Naive thymus-derived CD8-positive, alpha-beta T cell (primary cell): ENCODE data around the gene TTPAL. TPM values are rescaled to one million over a fixed set of nuclear protein-coding genes. Genes with fewer than 3 reads are reported as not detected.

ENCODE experiments used
- ATAC-seq, 2 donors: fragments of 150-1000 bp; cut with Tn5 transposase in 1 of 2; sonication (Bioruptor Pico), chemical (Tn5 transposase) in 1 of 2; 1 replicate in 1 of 2; 2 replicates in 1 of 2; pipeline ENCODE4 v1.10.0; 2021; ENCODE audit warnings: mild to moderate bottlenecking in 2 of 2, moderate library complexity in 2 of 2
- POLR2A ChIA-PET: fragments of 350-600 bp; sonication (Branson Sonifier 250); formaldehyde crosslinking; loops from one replicate; lab custom pipeline; 2021; ENCODE audit warnings: antibody characterized with exemption; lab: Charles Lee
- DNase-seq, 10 donors: peaks; one replicate each; pipeline versions ENCODE4 v3.0.0 to v3.0.0-alpha.2; 2020 to 2022
- H3K27ac Mint-ChIP-seq, 10 donors: one replicate each; pipeline ENCODE4 v1.8.0; 2020 to 2022; ENCODE audit warnings: mild to moderate bottlenecking in 10 of 10, mixed read lengths in 10 of 10, moderate library complexity in 4 of 10, inconsistent platforms in 1 of 10
- H3K27me3 Mint-ChIP-seq, 5 donors: one replicate each; pipeline ENCODE4 v1.8.0; 2021 to 2022; ENCODE audit warnings: mixed read lengths in 5 of 5
- H3K36me3 Mint-ChIP-seq, 3 donors: one replicate each; pipeline ENCODE4 v1.8.0; 2020 to 2022; ENCODE audit warnings: mixed read lengths in 3 of 3, mild to moderate bottlenecking in 2 of 3, inconsistent platforms in 1 of 3
- H3K4me1 Mint-ChIP-seq, 4 donors: one replicate each; pipeline ENCODE4 v1.8.0; 2021 to 2022; ENCODE audit warnings: mixed read lengths in 4 of 4
- H3K4me3 Mint-ChIP-seq, 10 donors: one replicate each; pipeline ENCODE4 v1.8.0; 2020 to 2022; ENCODE audit warnings: mild to moderate bottlenecking in 10 of 10, mixed read lengths in 10 of 10, moderate library complexity in 6 of 10, inconsistent platforms in 1 of 10
- H3K9me3 Mint-ChIP-seq, 9 donors: one replicate each; pipeline ENCODE4 v1.8.0; 2020 to 2022; ENCODE audit warnings: mixed read lengths in 9 of 9, mild to moderate bottlenecking in 3 of 9, inconsistent platforms in 1 of 9, moderate library complexity in 1 of 9
- polyA plus RNA-seq, 3 donors: library from polyadenylated mRNA; unstranded; fragments of 300-500 nt; fragmentation: Illumina TruSeq; gene quantifications; one replicate each; pipeline ENCODE4 v1.2.3, GENCODE V29; 2021
- total RNA-seq, 8 experiments: library from RNA in 2 of 8; stranded (reverse) in 2 of 8; gene quantifications; one replicate each; pipeline ENCODE4 v1.2.3 and lab custom pipeline; 2021 to 2026

Gene TTPAL
- total and polyA plus RNA-seq, 5 experiments from 2014 or later: 10.5 to 19.3 (median 15.3) TPM

DNA sequence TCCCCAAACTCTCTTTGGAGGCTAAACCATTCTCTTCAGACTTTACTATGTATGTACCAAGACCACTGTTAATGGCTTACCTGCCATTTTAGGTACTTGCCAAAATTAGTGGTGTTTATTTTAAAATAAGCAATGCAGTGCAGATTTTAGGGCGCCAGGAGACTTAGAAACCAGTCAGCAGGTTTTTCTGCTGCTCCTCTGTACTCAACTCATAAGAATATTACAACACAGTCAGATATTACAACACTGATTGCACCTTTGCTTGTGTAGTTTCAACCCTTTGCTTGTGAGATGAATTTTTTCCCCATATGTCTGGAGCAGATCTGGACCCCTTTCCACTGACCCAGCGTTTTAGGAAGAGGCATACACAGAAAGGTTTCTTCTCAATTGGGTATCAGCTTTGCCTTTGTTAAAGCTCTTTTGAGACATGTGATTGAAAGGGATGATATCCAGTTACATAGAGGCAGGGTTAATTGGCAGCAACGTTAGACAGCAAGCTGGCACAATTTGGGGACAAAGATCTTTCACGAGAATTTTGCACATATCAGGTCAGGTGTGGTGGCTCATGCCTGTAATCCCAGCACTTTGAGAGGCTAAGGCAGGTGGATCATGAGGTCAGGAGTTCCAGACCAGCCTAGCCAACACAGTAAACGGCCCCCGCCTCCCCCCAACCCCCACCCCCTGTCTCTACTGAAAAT, 6.2 kb downstream of the TTPAL start:
- no peaks in the 10 kb centered on the region for H3K9me3 Mint-ChIP-seq
- H3K36me3 Mint-ChIP-seq: peaks cover 0 to 63% (median 11%) of the 10 kb centered on the region in 3 donors
- ATAC-seq: no peak
- H3K27ac Mint-ChIP-seq: peak overlapping the region in 2 of 10 donors; percentile 18 to 44
- POLR2A ChIA-PET: no interaction called here
- no peak overlapping the region for H3K4me3 Mint-ChIP-seq
- no peak for DNase-seq
- no peaks in the 10 kb centered on the region for H3K27me3 Mint-ChIP-seq
- H3K4me1 Mint-ChIP-seq: peaks cover 5 to 26% (median 11%) of the 10 kb centered on the region in 4 donors

DNA sequence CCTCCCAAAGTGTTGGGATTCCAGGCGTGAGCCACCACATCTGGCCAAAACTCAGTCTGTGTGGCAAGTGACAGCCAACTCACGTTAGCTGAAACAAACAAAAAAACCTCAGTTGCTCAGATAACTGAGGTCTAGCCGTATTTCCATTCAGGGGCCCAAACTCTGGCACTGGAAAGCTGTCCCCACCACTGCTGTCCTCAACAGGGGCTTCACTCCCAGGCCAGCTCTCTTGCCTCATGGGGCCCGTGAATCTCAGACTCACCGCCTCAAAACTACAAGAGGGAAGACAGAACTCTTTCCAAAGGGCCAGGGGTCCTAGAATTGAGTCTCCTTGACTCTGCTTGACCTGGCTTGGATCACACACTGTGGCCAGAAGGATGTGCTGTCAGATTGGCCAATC, 7.4 kb downstream of the TTPAL start:
- POLR2A ChIA-PET: no interaction called here
- peak overlapping the region in 5 of 10 donors; percentile 35 to 58 (median 41) for H3K27ac Mint-ChIP-seq

DNA sequence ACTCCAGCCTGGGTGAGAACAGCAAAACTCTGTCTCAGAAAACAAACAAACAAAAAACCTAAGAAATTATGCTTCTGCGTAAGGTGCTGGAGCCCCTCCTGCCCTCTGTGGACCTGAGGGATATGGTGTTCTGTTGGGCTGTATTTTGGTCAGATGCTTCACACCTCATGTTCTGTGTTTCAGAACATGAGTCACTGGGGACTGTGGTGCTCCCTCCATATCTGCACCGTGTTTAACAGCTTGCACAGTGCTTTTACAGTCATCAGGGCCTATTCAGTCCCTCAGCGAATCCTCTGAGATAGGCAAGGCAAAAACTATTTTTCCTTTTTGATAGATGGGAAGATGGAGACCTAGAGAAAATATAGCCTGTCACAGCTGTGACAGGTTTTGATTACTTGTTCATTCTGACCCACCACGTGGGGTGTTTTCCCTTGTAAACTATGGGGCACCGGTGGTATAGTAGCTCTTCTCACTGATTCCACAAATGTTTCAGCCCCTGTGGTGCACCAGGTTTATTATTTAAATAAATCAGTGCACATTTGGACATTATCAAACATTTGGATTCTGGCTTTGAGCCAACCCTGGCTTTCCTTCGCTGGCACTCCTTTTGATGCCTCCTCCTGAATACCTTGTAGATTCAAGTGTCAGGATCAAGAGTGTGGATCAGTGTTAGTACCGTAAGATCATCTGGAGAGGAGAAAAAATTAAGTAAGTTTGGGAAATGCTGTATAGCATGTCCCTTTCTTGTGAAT, 9.6 kb downstream of the TTPAL start:
- H3K9me3 Mint-ChIP-seq: no peaks in the 10 kb centered on the region
- DNase-seq: no peak
- H3K36me3 Mint-ChIP-seq: peaks cover 0 to 92% (median 19%) of the 10 kb centered on the region in 3 donors
- H3K27ac Mint-ChIP-seq: peak overlapping the region in 3 of 10 donors; percentile 50 to 71 (median 58)
- peaks cover 0 to 17% (median 8%) of the 10 kb centered on the region in 4 donors for H3K4me1 Mint-ChIP-seq
- POLR2A ChIA-PET: interaction anchor here (0.6 kb wide), 1 partner anchor 10 kb away, joined by 3 read pairs; the partner anchor contains the start of gene TTPAL
- no peaks in the 10 kb centered on the region for H3K27me3 Mint-ChIP-seq
- no peak for ATAC-seq
- no peak overlapping the region for H3K4me3 Mint-ChIP-seq

More for the DNA sequence above, 7.4 kb downstream of the TTPAL start:
- Mint-ChIP-seq H3K4me1 (peaks cover 0 to 19% (median 5%) of the 10 kb centered on the region in 4 donors), H3K36me3 (peaks cover 0 to 72% (median 11%) of the 10 kb centered on the region in 3 donors), H3K9me3 (no peaks in the 10 kb centered on the region), H3K4me3 (no peak overlapping the region), H3K27me3 (no peaks in the 10 kb centered on the region)
- ATAC-seq (no peak), DNase-seq (no peak)

DNA sequence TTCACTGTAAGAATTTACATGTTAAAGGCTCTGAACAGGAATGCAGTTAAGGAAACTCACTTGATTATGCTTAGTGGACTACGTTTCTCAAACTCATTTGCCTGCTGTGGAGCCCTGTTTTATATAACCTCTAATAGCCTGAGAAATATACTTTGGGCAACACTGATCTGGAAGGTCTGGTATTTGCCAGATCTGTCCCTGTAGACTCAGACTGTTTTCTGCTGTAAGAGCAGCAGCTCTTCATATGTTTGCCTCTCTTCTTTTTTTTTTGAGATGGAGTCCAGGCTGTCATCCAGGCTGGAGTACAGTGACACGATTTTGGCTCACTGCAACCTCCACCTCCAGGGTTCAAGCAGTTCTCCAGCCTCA, 10.1 kb downstream of the TTPAL start:
- H3K4me1 Mint-ChIP-seq: peaks cover 0 to 16% (median 8%) of the 10 kb centered on the region in 4 donors
- no peaks in the 10 kb centered on the region for H3K27me3 Mint-ChIP-seq
- POLR2A ChIA-PET: interaction anchor here (0.6 kb wide), 1 partner anchor 10 kb away, joined by 3 read pairs; the partner anchor contains the start of gene TTPAL
- DNase-seq (no peak), ATAC-seq (no peak)
- peak overlapping the region in 4 of 10 donors; percentile 22 to 61 (median 42) for H3K27ac Mint-ChIP-seq
- H3K9me3 Mint-ChIP-seq: no peaks in the 10 kb centered on the region
- H3K36me3 Mint-ChIP-seq: peaks cover 0 to 93% (median 13%) of the 10 kb centered on the region in 3 donors
- H3K4me3 Mint-ChIP-seq: peak overlapping the region in 1 of 10 donors; percentile 48

DNA sequence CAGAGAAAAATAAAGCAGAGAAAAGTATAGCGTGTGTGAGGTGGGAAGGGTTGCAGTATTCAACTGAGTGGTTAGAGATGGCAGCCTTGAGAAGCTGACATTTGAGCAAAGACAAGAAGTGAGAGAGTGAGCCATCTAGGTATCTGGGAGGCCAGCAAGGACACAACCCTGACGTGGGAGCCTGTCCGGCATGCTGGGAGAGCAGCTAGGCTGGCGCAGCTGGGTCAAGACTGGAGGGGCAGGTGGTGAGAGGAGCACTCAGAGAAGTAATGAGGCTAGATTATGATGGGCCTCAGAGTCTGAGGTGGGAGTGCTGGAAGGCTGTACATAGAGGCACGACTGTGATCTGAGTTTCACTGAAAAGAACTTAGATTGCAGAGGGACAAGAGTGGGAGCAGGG, 12.9 kb downstream of the TTPAL start:
- POLR2A ChIA-PET: no interaction called here
- Mint-ChIP-seq H3K4me1 (peaks cover 6 to 29% (median 12%) of the 10 kb centered on the region in 4 donors), H3K27ac (peak overlapping the region in 9 of 10 donors; percentile 10 to 89 (median 70)), H3K9me3 (no peaks in the 10 kb centered on the region), H3K36me3 (peaks cover 0 to 90% (median 12%) of the 10 kb centered on the region in 3 donors), H3K4me3 (no peak overlapping the region), H3K27me3 (no peaks in the 10 kb centered on the region)
- ATAC-seq: no peak
- no peak for DNase-seq

DNA sequence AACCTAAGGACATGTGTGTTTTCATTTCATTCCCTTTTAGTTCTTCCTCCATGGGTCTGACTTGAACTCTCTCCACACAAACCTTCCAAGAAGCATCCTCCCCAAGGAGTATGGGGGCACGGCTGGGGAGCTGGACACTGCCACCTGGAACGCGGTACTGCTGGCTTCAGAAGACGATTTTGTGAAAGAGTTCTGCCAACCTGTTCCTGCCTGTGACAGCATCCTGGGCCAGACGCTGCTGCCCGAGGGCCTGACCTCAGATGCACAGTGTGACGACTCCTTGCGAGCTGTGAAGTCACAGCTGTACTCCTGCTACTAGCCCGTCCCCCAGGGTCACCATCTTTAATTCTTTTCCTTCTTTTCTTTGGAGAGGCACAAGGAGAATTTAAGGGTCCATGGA, 13.5 kb downstream of the TTPAL start:
- Mint-ChIP-seq H3K4me1 (peaks cover 6 to 32% (median 12%) of the 10 kb centered on the region in 4 donors), H3K9me3 (no peaks in the 10 kb centered on the region), H3K36me3 (peaks cover 0 to 90% (median 12%) of the 10 kb centered on the region in 3 donors), H3K4me3 (no peak overlapping the region), H3K27ac (peak overlapping the region in 5 of 10 donors; percentile 14 to 89 (median 67)), H3K27me3 (no peaks in the 10 kb centered on the region)
- DNase-seq (no peak), ATAC-seq (peak in 1 of 2 donors; percentile 12)
- POLR2A ChIA-PET: no interaction called here

DNA sequence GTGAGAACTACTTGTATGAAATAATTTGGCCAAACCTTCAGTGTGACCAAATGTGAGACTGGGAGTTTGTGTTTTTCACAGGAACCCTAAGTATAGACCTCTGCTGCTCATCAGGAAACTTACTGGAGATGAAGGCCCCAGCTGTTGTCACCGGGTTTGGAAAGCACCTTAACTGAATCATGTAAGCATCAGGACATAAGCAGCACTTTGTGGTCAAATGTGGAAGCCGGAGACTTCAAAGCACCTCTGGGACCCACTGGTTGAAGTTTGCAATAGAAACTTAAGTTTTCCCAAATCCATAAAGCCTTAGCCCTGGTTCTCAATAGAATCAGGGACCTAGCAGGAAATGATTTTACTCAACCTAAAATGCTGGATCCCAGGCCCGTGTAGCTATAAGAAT, 14.3 kb downstream of the TTPAL start:
- peak overlapping the region in 7 of 10 donors; percentile 11 to 74 (median 69) for H3K27ac Mint-ChIP-seq
- H3K36me3 Mint-ChIP-seq: peaks cover 0 to 90% (median 14%) of the 10 kb centered on the region in 3 donors
- H3K4me3 Mint-ChIP-seq: no peak overlapping the region
- H3K9me3 Mint-ChIP-seq: no peaks in the 10 kb centered on the region
- H3K4me1 Mint-ChIP-seq: peaks cover 6 to 39% (median 12%) of the 10 kb centered on the region in 4 donors
- no peaks in the 10 kb centered on the region for H3K27me3 Mint-ChIP-seq
- no peak for ATAC-seq
- no peak for DNase-seq
- POLR2A ChIA-PET: no interaction called here

DNA sequence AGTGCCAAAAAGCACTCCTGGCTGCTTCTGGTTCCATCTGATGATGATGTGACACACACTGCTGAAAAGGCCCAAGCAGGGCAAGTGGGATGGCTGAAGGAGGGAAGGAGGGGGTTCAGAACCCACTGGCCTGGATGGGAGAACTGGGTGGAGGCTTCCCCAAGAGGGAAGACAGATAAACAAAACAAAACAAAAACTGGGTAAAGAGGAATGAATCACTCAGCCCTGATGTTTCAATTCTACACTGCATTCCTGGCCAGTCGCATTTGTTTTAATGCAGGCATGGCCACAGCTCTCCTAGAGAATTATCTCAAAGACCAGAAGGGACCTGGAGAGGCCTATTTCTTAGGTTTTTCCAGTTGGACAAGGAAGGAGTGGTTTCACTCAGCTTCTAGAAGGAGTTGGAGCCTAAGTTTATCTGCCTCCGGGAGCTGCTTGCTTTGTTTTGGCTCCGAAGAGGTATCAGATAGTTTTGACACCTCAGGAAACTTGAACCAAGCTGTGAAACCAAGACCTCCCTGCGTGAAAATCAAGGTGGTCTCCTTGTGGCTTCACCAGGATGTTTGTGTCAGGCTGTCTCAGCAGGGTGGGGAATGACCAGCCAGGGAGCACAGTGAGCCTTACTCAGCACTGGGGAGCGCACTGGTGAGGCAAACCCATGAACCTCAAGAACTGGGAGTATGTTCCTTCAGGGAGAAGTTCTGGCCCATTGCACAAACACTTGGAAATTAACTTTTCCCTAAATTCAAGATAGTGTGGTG, 16.1 kb downstream of the TTPAL start:
- H3K27ac Mint-ChIP-seq: peak overlapping the region; percentile 50 to 91 (median 86)
- H3K4me1 Mint-ChIP-seq: peaks cover 6 to 56% (median 10%) of the 10 kb centered on the region in 4 donors
- peak overlapping the region in 1 of 10 donors; percentile 41 for H3K4me3 Mint-ChIP-seq
- peaks cover 0 to 92% (median 9%) of the 10 kb centered on the region in 3 donors for H3K36me3 Mint-ChIP-seq
- POLR2A ChIA-PET: no interaction called here
- DNase-seq (peak in 1 of 10 donors; percentile 24), ATAC-seq (no peak)
- no peaks in the 10 kb centered on the region for H3K9me3 Mint-ChIP-seq
- no peaks in the 10 kb centered on the region for H3K27me3 Mint-ChIP-seq

DNA sequence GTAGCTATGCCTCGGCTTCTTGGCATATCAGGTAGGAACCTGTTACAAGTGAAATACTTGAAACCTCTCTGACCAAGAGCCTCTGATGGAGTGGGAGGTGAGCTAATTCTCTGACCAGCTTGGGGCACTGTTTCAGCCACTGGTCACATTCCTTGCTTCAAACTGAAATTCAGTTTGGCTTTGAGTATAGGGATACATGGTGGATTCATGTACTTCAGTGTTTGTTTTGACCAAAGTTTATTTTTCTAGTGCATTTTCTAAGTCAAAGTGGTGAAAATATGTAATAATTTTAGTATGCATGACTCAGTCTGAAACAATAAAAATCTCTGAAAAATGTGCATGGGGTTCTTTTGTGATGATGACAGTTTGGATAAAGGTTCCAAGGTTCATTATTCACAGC, 18.6 kb downstream of the TTPAL start:
- no peak for DNase-seq
- Mint-ChIP-seq H3K27ac (peak overlapping the region in 7 of 10 donors; percentile 48 to 92 (median 65)), H3K27me3 (no peaks in the 10 kb centered on the region), H3K36me3 (peaks cover 7 to 95% (median 13%) of the 10 kb centered on the region in 3 donors), H3K4me3 (no peak overlapping the region), H3K4me1 (peaks cover 5 to 74% (median 10%) of the 10 kb centered on the region in 4 donors), H3K9me3 (no peaks in the 10 kb centered on the region)
- POLR2A ChIA-PET: no interaction called here
- no peak for ATAC-seq

DNA sequence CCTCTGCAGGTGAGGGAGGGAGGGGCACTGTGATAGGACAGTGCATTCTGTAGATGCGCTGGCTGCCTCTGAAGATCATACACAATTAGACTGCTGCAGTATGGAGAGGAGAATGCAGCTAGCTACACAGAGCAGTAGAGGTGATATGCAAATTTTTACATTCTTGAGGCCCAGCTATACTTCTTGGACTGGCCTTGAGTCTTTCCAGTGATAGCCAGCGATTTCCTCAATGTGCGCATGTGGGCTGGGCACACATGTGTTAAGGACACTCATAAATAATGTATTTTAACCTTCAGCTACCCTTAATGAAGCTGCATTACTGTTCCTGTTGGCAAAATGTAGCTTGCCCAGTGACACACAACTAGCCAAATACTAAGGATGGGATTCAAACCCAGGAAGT, 19.0 kb downstream of the TTPAL start:
- H3K4me3 Mint-ChIP-seq: no peak overlapping the region
- peak overlapping the region in 8 of 10 donors; percentile 41 to 92 (median 54) for H3K27ac Mint-ChIP-seq
- no peak for ATAC-seq
- peaks cover 7 to 95% (median 9%) of the 10 kb centered on the region in 3 donors for H3K36me3 Mint-ChIP-seq
- POLR2A ChIA-PET: no interaction called here
- H3K4me1 Mint-ChIP-seq: peaks cover 5 to 71% (median 10%) of the 10 kb centered on the region in 4 donors
- no peak for DNase-seq
- no peaks in the 10 kb centered on the region for H3K27me3 Mint-ChIP-seq
- H3K9me3 Mint-ChIP-seq: no peaks in the 10 kb centered on the region

DNA sequence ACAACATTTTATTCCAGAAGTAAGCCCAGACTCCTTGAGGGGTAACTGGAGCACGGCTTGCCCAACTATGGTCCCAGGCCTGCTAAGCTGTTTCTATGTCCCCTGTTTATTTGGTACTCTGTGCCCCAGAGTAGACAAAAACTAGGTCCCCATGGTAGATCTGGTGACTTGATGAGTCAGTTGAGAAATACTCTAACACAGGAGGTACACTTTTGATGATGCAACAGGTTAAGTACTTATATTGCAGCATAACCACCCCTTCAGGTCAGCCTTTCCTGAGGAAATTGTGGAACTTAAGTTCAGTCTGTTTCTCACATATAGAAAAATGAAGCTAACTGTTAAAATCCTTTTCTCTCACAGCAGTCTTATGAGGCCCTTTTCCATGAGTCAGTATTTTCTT, 19.6 kb downstream of the TTPAL start:
- POLR2A ChIA-PET: no interaction called here
- Mint-ChIP-seq H3K36me3 (peaks cover 7 to 95% (median 9%) of the 10 kb centered on the region in 3 donors), H3K4me1 (peaks cover 5 to 66% (median 10%) of the 10 kb centered on the region in 4 donors), H3K9me3 (no peaks in the 10 kb centered on the region), H3K4me3 (no peak overlapping the region), H3K27ac (peak overlapping the region in 6 of 10 donors; percentile 15 to 92 (median 54)), H3K27me3 (no peaks in the 10 kb centered on the region)
- no peak for DNase-seq
- no peak for ATAC-seq

DNA sequence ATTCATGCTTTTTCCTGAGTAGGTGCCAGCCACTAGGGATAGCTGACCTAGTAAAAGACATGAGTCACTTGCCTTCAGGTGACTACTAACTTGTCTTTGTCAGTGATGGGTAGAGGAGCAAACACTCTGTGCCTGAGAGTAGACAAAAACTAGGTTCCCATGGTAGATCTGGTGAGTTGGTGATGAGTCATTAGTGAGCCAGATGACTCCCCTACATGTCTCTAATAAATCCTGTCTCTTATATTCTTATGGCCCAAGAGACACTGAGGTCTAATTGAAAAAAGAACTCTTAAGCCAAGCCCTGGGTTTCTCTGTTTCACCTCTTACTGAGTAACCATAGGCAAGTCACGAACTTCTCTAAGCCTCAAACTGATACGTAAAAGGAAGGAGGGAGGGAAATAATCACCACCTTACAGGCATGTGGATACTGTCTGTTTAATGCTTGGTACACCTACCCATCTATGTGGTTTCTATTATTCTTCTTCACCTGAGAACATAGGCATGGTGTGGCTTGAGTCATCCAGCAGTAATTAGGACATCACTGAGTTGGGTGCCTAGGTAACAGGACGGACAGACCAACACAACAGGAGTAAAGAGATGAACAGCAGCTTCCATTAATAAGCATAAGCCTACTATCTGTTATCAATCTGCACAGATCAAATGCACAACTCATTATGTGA, 20.3 kb downstream of the TTPAL start:
- no peak for DNase-seq
- peaks cover 7 to 97% (median 15%) of the 10 kb centered on the region in 3 donors for H3K36me3 Mint-ChIP-seq
- no peaks in the 10 kb centered on the region for H3K27me3 Mint-ChIP-seq
- POLR2A ChIA-PET: no interaction called here
- H3K4me3 Mint-ChIP-seq: no peak overlapping the region
- H3K9me3 Mint-ChIP-seq: no peaks in the 10 kb centered on the region
- ATAC-seq: no peak
- peaks cover 5 to 65% (median 9%) of the 10 kb centered on the region in 4 donors for H3K4me1 Mint-ChIP-seq
- H3K27ac Mint-ChIP-seq: peak overlapping the region in 8 of 10 donors; percentile 8 to 92 (median 57)
